WTC11 (cell line): ENCODE results near the gene MEDAG. TPM values are rescaled to one million over a fixed set of nuclear protein-coding genes. Genes with fewer than 3 reads are reported as not detected.

Source experiments
- ATAC-seq: fragments of 200-7000 bp; cut with Tn5 transposase; 2 replicates; pipeline ENCODE4 v1.10.0; 2021; ENCODE audit warnings: mild to moderate bottlenecking, moderate library complexity
- CTCF ChIA-PET: fragments of 300-600 bp; sonication (Branson Sonifier 250); formaldehyde crosslinking; loops from one replicate; lab custom pipeline; 2021; ENCODE audit warnings: antibody characterized with exemption; lab: Charles Lee
- POLR2A ChIA-PET: fragments of 350-600 bp; sonication (Branson Sonifier 250); formaldehyde crosslinking; loops from one replicate; lab custom pipeline; 2021; ENCODE audit warnings: antibody characterized with exemption; lab: Charles Lee
- DNase-seq: peaks from one replicate; pipeline ENCODE4 v3.0.0; 2021; ENCODE audit warnings: low spot score
- H3K27ac Mint-ChIP-seq: 2 replicates; pipeline ENCODE4 v1.8.0; 2021; ENCODE audit warnings: mixed read lengths
- H3K27me3 Mint-ChIP-seq: 2 replicates; pipeline ENCODE4 v1.8.0; 2021; ENCODE audit warnings: low read depth, mild to moderate bottlenecking, moderate library complexity, mixed read lengths
- H3K36me3 Mint-ChIP-seq: 2 replicates; pipeline ENCODE4 v1.8.0; 2021; ENCODE audit warnings: mixed read lengths
- H3K4me1 Mint-ChIP-seq: 2 replicates; pipeline ENCODE4 v1.8.0; 2022; ENCODE audit warnings: mixed read lengths
- H3K4me3 Mint-ChIP-seq: 2 replicates; pipeline ENCODE4 v1.8.0; 2021; ENCODE audit warnings: mild to moderate bottlenecking, moderate library complexity, mixed read lengths
- H3K9me3 Mint-ChIP-seq: 2 replicates; pipeline ENCODE4 v1.8.0; 2021; ENCODE audit warnings: mixed read lengths
- ATF6 ChIP-seq: sonication (generic); formaldehyde crosslinking; IDR thresholded peaks from 2 replicates; pipeline ENCODE4 v1.8.1; 2023; ENCODE audit warnings: mild to moderate bottlenecking, missing genetic modification reagents
- CDX4 ChIP-seq: fragments of 250-450 bp; sonication (Bioruptor Pico); IDR thresholded peaks from 2 replicates; pipeline ENCODE4 v1.9.0; 2021; ENCODE audit warnings: moderate library complexity, mild to moderate bottlenecking, inconsistent platforms, borderline replicate concordance
- JUN ChIP-seq: sonication (generic); formaldehyde crosslinking; IDR thresholded peaks from 2 replicates; pipeline ENCODE4 v1.8.0; 2023; ENCODE audit warnings: mild to moderate bottlenecking, missing genetic modification reagents
- KAT7 ChIP-seq: sonication (generic); formaldehyde crosslinking; IDR thresholded peaks from 2 replicates; pipeline ENCODE4 v1.8.1; 2023; ENCODE audit warnings: missing genetic modification reagents, mild to moderate bottlenecking, borderline replicate concordance
- MXD4 ChIP-seq: fragments of 250-450 bp; sonication (Bioruptor Pico); IDR thresholded peaks from 2 replicates; pipeline ENCODE4 v1.8.0; 2021; ENCODE audit warnings: mild to moderate bottlenecking, moderate library complexity, borderline replicate concordance
- NR1H2 ChIP-seq: sonication (generic); formaldehyde crosslinking; IDR thresholded peaks from 2 replicates; pipeline ENCODE4 v1.9.0; 2021; ENCODE audit warnings: mild to moderate bottlenecking, moderate library complexity, missing genetic modification reagents
- SOX15 ChIP-seq: fragments of 250-450 bp; sonication (Bioruptor Pico); IDR thresholded peaks from 2 replicates; pipeline ENCODE4 v1.9.0; 2021; ENCODE audit warnings: mild to moderate bottlenecking
- STAT6 ChIP-seq: sonication (generic); formaldehyde crosslinking; conservative IDR thresholded peaks from 2 replicates; pipeline ENCODE4 v1.8.1; 2023; ENCODE audit warnings: mild to moderate bottlenecking, low read depth, missing genetic modification reagents, moderate library complexity
- TCF7 ChIP-seq: sonication (generic); formaldehyde crosslinking; IDR thresholded peaks from 2 replicates; pipeline ENCODE4 v1.8.0; 2022; ENCODE audit warnings: mild to moderate bottlenecking, low read depth, missing genetic modification reagents, moderate library complexity
- ZNF121 ChIP-seq: sonication (generic); formaldehyde crosslinking; IDR thresholded peaks from 2 replicates; pipeline ENCODE4 v1.8.0; 2023; ENCODE audit warnings: missing genetic modification reagents
- ZNF219 ChIP-seq: sonication (generic); formaldehyde crosslinking; IDR thresholded peaks from 2 replicates; pipeline ENCODE4 v1.8.0; 2023; ENCODE audit warnings: missing genetic modification reagents, mild to moderate bottlenecking, borderline replicate concordance
- ZNF263 ChIP-seq: sonication (generic); formaldehyde crosslinking; IDR thresholded peaks from 2 replicates; pipeline ENCODE4 v1.8.1; 2022; ENCODE audit warnings: low read depth, mild to moderate bottlenecking, moderate library complexity, missing genetic modification reagents
- ZNF317 ChIP-seq: sonication (generic); formaldehyde crosslinking; IDR thresholded peaks from 2 replicates; pipeline ENCODE4 v1.8.1; 2023; ENCODE audit warnings: low read depth, mild to moderate bottlenecking, moderate library complexity, missing genetic modification reagents, borderline replicate concordance
- ZNF416 ChIP-seq: fragments of 250-450 bp; sonication (Bioruptor Pico); IDR thresholded peaks from 2 replicates; pipeline ENCODE4 v1.9.0; 2021; ENCODE audit warnings: mild to moderate bottlenecking, inconsistent platforms
- total RNA-seq: library from RNA; stranded (reverse); gene quantifications from 3 replicates; pipeline ENCODE4 v1.2.3, GENCODE V29; 2021
- TF ChIP-seq, protein P1 (sequence below): sonication (generic); formaldehyde crosslinking; IDR thresholded peaks from 2 replicates; pipeline ENCODE4 v1.8.0; 2023; ENCODE audit warnings: missing genetic modification reagents, mild to moderate bottlenecking, borderline replicate concordance
- TF ChIP-seq, protein P2 (sequence below): sonication (generic); formaldehyde crosslinking; IDR thresholded peaks from 2 replicates; pipeline ENCODE4 v1.8.1; 2023; ENCODE audit warnings: mild to moderate bottlenecking, missing genetic modification reagents, moderate library complexity

Gene MEDAG
- total RNA-seq, 1 experiment from 2014 or later, result 2.1 TPM

DNA sequence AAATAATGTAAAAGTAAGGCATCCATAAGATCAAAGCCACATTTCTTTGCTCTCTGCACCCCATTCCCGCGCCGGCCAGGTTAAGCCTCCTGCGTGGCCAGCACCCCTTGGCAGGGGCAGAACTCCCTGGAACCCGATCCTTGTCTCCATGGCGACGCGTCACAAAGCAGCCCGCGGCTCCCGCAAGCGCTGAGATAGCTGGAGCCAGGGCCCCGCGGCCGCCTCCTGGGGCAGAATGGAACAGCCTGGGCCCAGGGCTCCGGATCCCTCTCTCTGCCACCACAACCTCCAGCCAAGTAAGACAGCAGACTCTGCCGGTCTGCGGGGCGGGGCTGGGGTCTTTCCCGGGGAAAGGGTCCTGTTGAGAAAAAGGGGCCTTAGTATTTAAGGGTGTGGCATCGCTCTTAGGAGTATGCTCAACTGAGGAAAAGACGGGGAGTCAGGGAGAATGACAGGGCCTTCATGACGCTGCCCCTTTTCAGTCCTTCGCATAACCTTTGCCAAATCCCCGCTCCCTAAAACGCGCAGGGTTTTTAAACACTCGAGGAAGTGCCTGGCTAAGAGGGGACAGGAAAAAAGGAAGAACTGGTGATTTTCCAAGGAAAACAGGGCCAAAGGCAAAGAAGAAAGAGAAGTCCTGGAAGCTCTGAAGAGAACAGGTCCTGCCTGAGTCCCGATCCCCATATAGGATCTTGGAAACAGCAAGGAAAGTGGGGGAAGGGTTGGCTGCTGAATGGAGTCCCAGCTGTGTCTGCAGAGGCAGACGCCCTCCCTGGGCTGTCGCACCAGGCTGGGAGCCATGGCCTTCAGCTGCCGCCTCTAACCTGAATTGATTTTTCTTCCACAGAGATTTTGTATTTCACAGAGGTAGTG lies 26.6 kb downstream of the MEDAG start, which contains the start of gene TEX26:
TSS of gene TEX26 (plus strand) at position 176 of the 873 bp plus-strand sequence. CDS start at position 236, 60 bp downstream.
- Mint-ChIP-seq H3K36me3 (no peaks in the 10 kb centered on the region), H3K9me3 (peaks cover 12% of the 10 kb centered on the region), H3K4me1 (peaks cover 24% of the 10 kb centered on the region), H3K4me3 (peak within 1 kb of the TSS; percentile 62)
- ChIA-PET CTCF (interaction anchor here (0.6 to 3.0 kb wide), 15 partner anchors 9 to 1808 kb away, joined by 3 to 13 read pairs (median 3); no protein-coding TSS in a partner anchor), POLR2A (no interaction called here)
- DNase-seq (peak; percentile 83), ATAC-seq (peak; percentile 95)
- no peak for TF ChIP-seq ZNF263 (CRISPR knock-in tag)
- TF ChIP-seq ZNF121 (CRISPR knock-in tag), result peak; percentile 56
- TF ChIP-seq, all 79 proteins: peak for 1
- Mint-ChIP-seq H3K27me3 (peaks cover 30% of the 10 kb centered on the region), H3K27ac (no peak within 1 kb of the TSS)

- Mint-ChIP-seq H3K9me3 (peaks cover 18% of the 10 kb centered on the region), H3K27me3 (peaks cover 30% of the 10 kb centered on the region), H3K36me3 (no peaks in the 10 kb centered on the region), H3K27ac (no peak overlapping the region), H3K4me3 (peak overlapping the region; percentile 62), H3K4me1 (peaks cover 24% of the 10 kb centered on the region)
- ChIA-PET CTCF (interaction anchor here (0.8 to 3.0 kb wide), 17 partner anchors 10 to 130 kb away, joined by 3 to 13 read pairs (median 4); no protein-coding TSS in a partner anchor), POLR2A (interaction anchor here (1.4 kb wide), 1 partner anchor 93 kb away, joined by 3 read pairs; no protein-coding TSS in a partner anchor)
- ATAC-seq, result no peak
- DNase-seq, result no peak
- no peak for TF ChIP-seq ZNF416 (CRISPR knock-in tag)
- no peak for TF ChIP-seq SOX15 (CRISPR knock-in tag)
- no peak for TF ChIP-seq ATF6 (CRISPR knock-in tag)
- TF ChIP-seq, protein P1, sequence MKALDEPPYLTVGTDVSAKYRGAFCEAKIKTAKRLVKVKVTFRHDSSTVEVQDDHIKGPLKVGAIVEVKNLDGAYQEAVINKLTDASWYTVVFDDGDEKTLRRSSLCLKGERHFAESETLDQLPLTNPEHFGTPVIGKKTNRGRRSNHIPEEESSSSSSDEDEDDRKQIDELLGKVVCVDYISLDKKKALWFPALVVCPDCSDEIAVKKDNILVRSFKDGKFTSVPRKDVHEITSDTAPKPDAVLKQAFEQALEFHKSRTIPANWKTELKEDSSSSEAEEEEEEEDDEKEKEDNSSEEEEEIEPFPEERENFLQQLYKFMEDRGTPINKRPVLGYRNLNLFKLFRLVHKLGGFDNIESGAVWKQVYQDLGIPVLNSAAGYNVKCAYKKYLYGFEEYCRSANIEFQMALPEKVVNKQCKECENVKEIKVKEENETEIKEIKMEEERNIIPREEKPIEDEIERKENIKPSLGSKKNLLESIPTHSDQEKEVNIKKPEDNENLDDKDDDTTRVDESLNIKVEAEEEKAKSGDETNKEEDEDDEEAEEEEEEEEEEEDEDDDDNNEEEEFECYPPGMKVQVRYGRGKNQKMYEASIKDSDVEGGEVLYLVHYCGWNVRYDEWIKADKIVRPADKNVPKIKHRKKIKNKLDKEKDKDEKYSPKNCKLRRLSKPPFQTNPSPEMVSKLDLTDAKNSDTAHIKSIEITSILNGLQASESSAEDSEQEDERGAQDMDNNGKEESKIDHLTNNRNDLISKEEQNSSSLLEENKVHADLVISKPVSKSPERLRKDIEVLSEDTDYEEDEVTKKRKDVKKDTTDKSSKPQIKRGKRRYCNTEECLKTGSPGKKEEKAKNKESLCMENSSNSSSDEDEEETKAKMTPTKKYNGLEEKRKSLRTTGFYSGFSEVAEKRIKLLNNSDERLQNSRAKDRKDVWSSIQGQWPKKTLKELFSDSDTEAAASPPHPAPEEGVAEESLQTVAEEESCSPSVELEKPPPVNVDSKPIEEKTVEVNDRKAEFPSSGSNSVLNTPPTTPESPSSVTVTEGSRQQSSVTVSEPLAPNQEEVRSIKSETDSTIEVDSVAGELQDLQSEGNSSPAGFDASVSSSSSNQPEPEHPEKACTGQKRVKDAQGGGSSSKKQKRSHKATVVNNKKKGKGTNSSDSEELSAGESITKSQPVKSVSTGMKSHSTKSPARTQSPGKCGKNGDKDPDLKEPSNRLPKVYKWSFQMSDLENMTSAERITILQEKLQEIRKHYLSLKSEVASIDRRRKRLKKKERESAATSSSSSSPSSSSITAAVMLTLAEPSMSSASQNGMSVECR (CRISPR knock-in tag), result no peak
- no peak for TF ChIP-seq NR1H2 (CRISPR knock-in tag)
- no peak for TF ChIP-seq TCF7 (CRISPR knock-in tag)
- TF ChIP-seq JUN, result no peak
- no peak for TF ChIP-seq ZNF317 (CRISPR knock-in tag)
- no peak for TF ChIP-seq MXD4 (CRISPR knock-in tag)
- no peak for TF ChIP-seq ZNF219 (CRISPR knock-in tag)
- no peak for TF ChIP-seq STAT6
- no peak for TF ChIP-seq CDX4 (CRISPR knock-in tag)
- TF ChIP-seq, protein P2, sequence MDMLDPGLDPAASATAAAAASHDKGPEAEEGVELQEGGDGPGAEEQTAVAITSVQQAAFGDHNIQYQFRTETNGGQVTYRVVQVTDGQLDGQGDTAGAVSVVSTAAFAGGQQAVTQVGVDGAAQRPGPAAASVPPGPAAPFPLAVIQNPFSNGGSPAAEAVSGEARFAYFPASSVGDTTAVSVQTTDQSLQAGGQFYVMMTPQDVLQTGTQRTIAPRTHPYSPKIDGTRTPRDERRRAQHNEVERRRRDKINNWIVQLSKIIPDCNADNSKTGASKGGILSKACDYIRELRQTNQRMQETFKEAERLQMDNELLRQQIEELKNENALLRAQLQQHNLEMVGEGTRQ (CRISPR knock-in tag), result no peak
- TF ChIP-seq KAT7 (CRISPR knock-in tag), result no peak
Measured at GRCh38 chr13:30933354-30933670, 27.2 kb downstream of the MEDAG start.
